GM12891 (cell line): ENCODE data around the gene EXD3.

ENCODE experiments used
- POLR2A ChIP-seq: IDR thresholded peaks from 2 replicates; pipeline ENCODE4 v1.6.1; 2011; ENCODE audit warnings: low read depth, low read length, control low read depth
- POLR2AphosphoS5 ChIP-seq: IDR thresholded peaks from 2 replicates; pipeline ENCODE4 v1.6.1; 2011; ENCODE audit warnings: low read depth, low read length, control low read depth
- POU2F2 ChIP-seq: IDR thresholded peaks from 2 replicates; pipeline ENCODE4 v1.6.1; 2011; ENCODE audit warnings: low read depth, mild to moderate bottlenecking, control low read depth, low read length, moderate library complexity

GRCh38 chr9:137295849-137296669 lies 126.9 kb downstream of the EXD3 start:
- TF ChIP-seq POLR2AphosphoS5 (no peak), POLR2A (no peak), POU2F2 (no peak)
